Ishikawa (cell line): ENCODE measurements around the gene BCL2L12.
A peak's percentile ranks its signal among the peaks of the same experiment; 100 is the strongest.

Source experiments
- CEBPB ChIP-seq: IDR thresholded peaks from 2 replicates; pipeline ENCODE4 v1.6.1; 2012
- CREB1 ChIP-seq: IDR thresholded peaks from 2 replicates; pipeline ENCODE4 v1.6.1; 2012; ENCODE audit warnings: low read depth
- EGR1 ChIP-seq: IDR thresholded peaks from 2 replicates; pipeline ENCODE4 v1.6.1; 2012
- EP300 ChIP-seq: IDR thresholded peaks from 2 replicates; pipeline ENCODE4 v1.6.1; 2012; ENCODE audit warnings: borderline replicate concordance
- FOXM1 ChIP-seq: IDR thresholded peaks from 2 replicates; pipeline ENCODE4 v1.6.1; 2012; ENCODE audit warnings: low read depth, borderline replicate concordance
- NFIC ChIP-seq: IDR thresholded peaks from 2 replicates; pipeline ENCODE4 v1.6.1; 2012
- RAD21 ChIP-seq: IDR thresholded peaks from 2 replicates; pipeline ENCODE4 v1.6.1; 2012; ENCODE audit warnings: low read depth
- TAF1 ChIP-seq: IDR thresholded peaks from 2 replicates; pipeline ENCODE4 v1.6.1; 2012; ENCODE audit warnings: low read depth, mild to moderate bottlenecking
- TCF12 ChIP-seq: IDR thresholded peaks from 2 replicates; pipeline ENCODE4 v1.6.1; 2012; ENCODE audit warnings: low read depth
- TEAD4 ChIP-seq: IDR thresholded peaks from 2 replicates; pipeline ENCODE4 v1.6.1; 2012
- YY1 ChIP-seq: IDR thresholded peaks from 2 replicates; pipeline ENCODE4 v1.6.1; 2012; ENCODE audit warnings: low read depth
- ZBTB7A ChIP-seq: IDR thresholded peaks from 2 replicates; pipeline ENCODE4 v1.6.1; 2012; ENCODE audit warnings: low read depth
- TF ChIP-seq, protein P1 (sequence below): IDR thresholded peaks from 2 replicates; pipeline ENCODE4 v1.6.1; 2012; ENCODE audit warnings: low read depth, mild to moderate bottlenecking
- TF ChIP-seq, protein P2 (sequence below): IDR thresholded peaks from 2 replicates; pipeline ENCODE4 v1.6.1; 2012
- TF ChIP-seq, protein P3 (sequence below): IDR thresholded peaks from 2 replicates; pipeline ENCODE4 v1.6.1; 2012

The BCL2L12 gene

DNA sequence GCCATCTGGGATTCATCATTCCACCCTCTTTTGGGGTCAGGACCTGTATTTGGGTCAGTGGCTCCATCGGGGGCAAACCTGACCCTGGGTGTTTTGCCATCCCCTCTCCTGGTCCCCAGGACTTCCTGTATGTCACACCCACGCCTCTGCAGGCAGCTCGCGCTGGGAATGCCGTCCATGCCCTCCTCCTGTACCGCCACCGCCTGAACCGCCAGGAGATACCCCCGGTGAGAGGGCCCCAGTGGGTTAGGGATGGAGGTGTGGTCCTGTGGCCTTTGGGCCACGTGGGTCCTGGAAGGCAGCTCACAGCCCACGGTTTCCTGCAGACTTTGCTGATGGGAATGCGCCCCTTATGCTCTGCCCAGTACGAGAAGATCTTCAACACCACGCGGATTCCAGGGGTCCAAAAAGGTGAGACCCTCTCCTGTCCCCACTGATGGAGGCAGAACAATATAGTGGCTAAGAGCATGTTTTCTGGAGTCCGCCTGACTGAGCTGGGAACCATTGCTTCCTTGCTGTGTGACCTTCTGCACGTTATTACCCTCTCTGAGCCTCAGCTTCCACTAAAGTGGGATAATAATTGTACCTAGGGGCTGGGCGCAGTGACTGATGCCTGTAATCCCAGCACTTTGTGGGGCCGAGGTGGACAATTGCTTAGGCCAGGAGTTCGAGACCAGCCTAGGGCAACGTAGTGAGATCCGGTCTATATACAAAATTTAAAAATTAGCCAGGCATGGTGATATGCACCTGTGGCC is 39.3 kb downstream of the BCL2L12 start:
- TF ChIP-seq ZBTB7A (no peak), RAD21 (no peak), TCF12 (no peak)
- TF ChIP-seq, protein P1, sequence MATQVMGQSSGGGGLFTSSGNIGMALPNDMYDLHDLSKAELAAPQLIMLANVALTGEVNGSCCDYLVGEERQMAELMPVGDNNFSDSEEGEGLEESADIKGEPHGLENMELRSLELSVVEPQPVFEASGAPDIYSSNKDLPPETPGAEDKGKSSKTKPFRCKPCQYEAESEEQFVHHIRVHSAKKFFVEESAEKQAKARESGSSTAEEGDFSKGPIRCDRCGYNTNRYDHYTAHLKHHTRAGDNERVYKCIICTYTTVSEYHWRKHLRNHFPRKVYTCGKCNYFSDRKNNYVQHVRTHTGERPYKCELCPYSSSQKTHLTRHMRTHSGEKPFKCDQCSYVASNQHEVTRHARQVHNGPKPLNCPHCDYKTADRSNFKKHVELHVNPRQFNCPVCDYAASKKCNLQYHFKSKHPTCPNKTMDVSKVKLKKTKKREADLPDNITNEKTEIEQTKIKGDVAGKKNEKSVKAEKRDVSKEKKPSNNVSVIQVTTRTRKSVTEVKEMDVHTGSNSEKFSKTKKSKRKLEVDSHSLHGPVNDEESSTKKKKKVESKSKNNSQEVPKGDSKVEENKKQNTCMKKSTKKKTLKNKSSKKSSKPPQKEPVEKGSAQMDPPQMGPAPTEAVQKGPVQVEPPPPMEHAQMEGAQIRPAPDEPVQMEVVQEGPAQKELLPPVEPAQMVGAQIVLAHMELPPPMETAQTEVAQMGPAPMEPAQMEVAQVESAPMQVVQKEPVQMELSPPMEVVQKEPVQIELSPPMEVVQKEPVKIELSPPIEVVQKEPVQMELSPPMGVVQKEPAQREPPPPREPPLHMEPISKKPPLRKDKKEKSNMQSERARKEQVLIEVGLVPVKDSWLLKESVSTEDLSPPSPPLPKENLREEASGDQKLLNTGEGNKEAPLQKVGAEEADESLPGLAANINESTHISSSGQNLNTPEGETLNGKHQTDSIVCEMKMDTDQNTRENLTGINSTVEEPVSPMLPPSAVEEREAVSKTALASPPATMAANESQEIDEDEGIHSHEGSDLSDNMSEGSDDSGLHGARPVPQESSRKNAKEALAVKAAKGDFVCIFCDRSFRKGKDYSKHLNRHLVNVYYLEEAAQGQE: no peak

DNA sequence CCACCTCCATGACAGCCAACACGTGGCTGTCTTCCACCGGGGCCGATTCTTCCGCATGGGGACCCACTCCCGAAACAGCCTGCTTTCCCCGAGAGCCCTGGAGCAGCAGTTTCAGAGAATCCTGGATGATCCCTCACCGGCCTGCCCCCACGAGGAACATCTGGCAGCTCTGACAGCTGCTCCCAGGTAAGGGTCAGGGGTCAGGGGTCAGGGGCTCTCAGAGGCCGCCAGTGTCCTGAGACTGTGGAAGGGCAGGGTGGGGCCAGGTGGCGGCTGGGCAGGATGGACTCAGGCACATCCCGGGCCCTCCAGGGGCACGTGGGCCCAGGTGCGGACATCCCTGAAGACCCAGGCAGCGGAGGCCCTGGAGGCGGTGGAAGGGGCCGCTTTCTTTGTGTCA is 40.2 kb downstream of the BCL2L12 start:
- TF ChIP-seq EP300 (no peak), NFIC (no peak), TCF12 (no peak), CEBPB (no peak)
- TF ChIP-seq, protein P2, sequence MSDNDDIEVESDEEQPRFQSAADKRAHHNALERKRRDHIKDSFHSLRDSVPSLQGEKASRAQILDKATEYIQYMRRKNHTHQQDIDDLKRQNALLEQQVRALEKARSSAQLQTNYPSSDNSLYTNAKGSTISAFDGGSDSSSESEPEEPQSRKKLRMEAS: no peak

DNA sequence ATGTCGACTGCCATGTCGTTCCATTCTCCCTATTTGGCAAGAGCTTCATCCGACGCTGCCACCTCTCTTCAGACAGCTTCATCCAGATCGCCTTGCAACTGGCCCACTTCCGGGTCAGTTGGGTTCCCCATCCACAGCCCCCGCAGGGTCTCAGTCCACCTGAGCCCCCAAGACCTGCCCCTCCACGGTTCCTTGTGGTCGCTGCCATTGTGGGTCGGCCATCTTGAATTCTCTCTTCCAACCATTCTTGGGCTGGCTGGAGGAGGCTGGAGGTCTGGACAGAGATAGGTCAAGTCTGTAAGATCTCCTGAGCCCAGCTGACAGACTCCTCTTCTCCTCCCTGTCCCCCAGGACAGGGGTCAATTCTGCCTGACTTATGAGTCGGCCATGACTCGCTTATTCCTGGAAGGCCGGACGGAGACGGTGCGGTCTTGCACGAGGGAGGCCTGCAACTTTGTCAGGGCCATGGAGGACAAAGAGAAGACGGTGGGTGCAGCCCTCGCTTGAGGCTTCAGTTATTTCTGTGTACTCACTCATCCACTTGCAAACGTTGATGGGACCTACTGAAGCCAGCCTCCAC is 44.7 kb downstream of the BCL2L12 start:
- TF ChIP-seq FOXM1 (no peak), YY1 (peak; percentile 44; the same call in 1 of the 2 replicates)

DNA sequence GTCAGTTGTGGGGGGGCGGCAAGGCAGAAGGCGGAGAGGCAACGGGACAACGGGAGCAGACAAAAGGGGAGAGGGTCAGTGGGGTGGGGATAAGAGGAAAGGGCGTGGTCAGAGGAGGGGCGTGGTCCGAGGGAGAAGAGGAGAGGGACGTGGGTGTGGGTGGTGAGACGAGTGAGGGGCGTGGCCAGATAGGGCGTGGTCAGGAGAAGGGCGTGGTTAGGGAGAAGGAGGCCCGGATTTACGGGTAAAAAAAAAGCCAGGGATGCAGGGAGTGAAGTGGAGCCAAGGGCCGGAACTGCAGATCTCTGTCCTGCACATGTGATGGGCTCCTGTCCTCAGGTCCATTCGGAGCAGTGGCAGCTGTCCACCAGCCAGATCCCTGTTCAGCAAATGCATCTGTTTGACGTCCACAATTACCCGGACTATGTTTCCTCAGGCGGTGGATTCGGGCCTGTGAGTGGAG is 46.7 kb downstream of the BCL2L12 start:
- no peak for TF ChIP-seq TCF12
- TF ChIP-seq, protein P2: no peak
- TF ChIP-seq, protein P1: no peak
- TF ChIP-seq TAF1: no peak
- no peak for TF ChIP-seq CEBPB
- TF ChIP-seq CREB1: no peak
- no peak for TF ChIP-seq FOXM1

DNA sequence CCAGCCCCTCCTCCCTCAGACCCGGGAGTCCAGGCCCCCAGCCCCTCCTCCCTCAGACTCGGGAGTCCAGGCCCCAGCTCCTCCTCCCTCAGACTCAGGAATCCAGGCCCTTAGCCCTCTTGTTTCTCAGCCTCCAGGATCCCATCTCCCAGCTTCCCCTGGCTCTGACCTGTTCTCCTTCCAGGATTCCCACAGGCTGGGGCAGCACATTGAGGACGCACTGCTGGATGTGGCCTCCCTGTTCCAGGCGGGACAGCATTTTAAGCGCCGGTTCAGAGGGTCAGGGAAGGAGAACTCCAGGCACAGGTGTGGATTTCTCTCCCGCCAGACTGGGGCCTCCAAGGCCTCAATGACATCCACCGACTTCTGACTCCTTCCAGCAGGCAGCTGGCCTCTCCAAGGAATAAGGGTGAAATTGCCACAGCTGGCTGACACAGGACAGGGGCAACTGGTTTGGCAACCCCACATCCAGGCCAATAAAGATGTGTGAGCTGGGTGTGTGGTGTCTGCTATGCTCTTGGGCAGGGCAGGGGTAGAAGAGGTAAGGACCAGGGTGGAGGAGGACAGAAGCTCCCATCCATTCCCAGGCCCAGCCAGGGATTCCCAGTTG is 47.6 kb downstream of the BCL2L12 start:
- TF ChIP-seq NFIC (no peak), YY1 (no peak), TEAD4 (no peak), EP300 (no peak)

DNA sequence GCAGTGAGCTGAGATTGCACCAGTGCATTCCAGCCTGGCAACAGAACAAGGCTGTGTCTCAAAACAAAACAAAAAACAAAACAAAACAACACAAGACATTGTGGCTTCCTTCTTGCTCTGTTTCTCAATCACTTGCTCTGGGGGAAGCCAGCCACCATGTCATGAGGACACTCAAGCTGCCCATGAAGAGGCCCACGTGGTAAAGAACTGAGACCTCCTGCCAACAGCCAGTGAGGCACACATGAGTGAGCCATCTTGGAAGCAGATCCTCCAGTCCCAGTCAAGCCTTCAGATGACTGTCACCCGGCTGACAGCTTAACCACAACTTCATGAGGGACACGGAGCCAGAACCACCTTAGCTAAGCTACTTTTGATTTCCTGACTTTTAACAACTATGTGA is 50.4 kb downstream of the BCL2L12 start:
- TF ChIP-seq EP300: no peak
- no peak for TF ChIP-seq CEBPB
- TF ChIP-seq YY1: no peak
- no peak for TF ChIP-seq CREB1
- no peak for TF ChIP-seq NFIC
- no peak for TF ChIP-seq EGR1
- no peak for TF ChIP-seq FOXM1
- no peak for TF ChIP-seq TEAD4
- no peak for TF ChIP-seq ZBTB7A
- TF ChIP-seq, protein P1: no peak
- TF ChIP-seq, protein P2: no peak
- no peak for TF ChIP-seq TAF1
- no peak for TF ChIP-seq RAD21
- TF ChIP-seq, protein P3, sequence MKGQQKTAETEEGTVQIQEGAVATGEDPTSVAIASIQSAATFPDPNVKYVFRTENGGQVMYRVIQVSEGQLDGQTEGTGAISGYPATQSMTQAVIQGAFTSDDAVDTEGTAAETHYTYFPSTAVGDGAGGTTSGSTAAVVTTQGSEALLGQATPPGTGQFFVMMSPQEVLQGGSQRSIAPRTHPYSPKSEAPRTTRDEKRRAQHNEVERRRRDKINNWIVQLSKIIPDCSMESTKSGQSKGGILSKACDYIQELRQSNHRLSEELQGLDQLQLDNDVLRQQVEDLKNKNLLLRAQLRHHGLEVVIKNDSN: no peak
- TF ChIP-seq TCF12: no peak
